A673 (cell line): ENCODE results near the gene NFATC2. TPM values are rescaled to one million over a fixed set of nuclear protein-coding genes. Genes with fewer than 3 reads are reported as not detected.

ENCODE experiments used
- BruUV-seq: library from RNA; stranded (reverse); fragments of 400-500 nt; replicated peaks from 2 replicates; lab custom pipeline; 2021; lab: Mats Ljungman, UMichigan
- CTCF ChIA-PET: fragments of 300-600 bp; sonication (Branson Sonifier 250); formaldehyde crosslinking; loops from one replicate; lab custom pipeline; 2022; ENCODE audit warnings: antibody characterized with exemption; lab: Charles Lee
- POLR2A ChIA-PET: fragments of 300-600 bp; sonication (Branson Sonifier 250); formaldehyde crosslinking; loops from one replicate; lab custom pipeline; 2022; ENCODE audit warnings: antibody characterized with exemption; ENCODE audit not compliant: low non-redundant PET; lab: Charles Lee
- DNase-seq: peaks from one replicate; pipeline ENCODE4 v3.0.0-alpha.2; 2015; ENCODE audit warnings: low spot score
- H3K27ac ChIP-seq: fragments of 200-600 bp; sonication (generic); 2 replicates; pipeline ENCODE4 v1.5.1; 2016; ENCODE audit warnings: mixed run types, low read depth, mild to moderate bottlenecking, mixed read lengths, antibody characterized with exemption, low read length; ENCODE audit not compliant: poor library complexity, severe bottlenecking
- H3K27me3 ChIP-seq: fragments of 200-600 bp; sonication (generic); replicated peaks from 2 replicates; pipeline ENCODE4 v1.6.1; 2017; ENCODE audit warnings: mixed run types, low read depth, mild to moderate bottlenecking, mixed read lengths, antibody characterized with exemption, low read length; ENCODE audit not compliant: insufficient read depth, poor library complexity
- H3K36me3 ChIP-seq: fragments of 200-600 bp; sonication (generic); 2 replicates; pipeline ENCODE4 v1.6.1; 2016; ENCODE audit warnings: mixed run types, mild to moderate bottlenecking, mixed read lengths, antibody characterized with exemption, low read length; ENCODE audit not compliant: insufficient read depth, poor library complexity, severe bottlenecking
- H3K4me1 ChIP-seq: fragments of 200-600 bp; sonication (generic); 2 replicates; pipeline ENCODE4 v1.6.1; 2017; ENCODE audit warnings: mixed run types, mild to moderate bottlenecking, mixed read lengths, antibody characterized with exemption, low read length; ENCODE audit not compliant: insufficient read depth, poor library complexity, severe bottlenecking
- H3K4me3 ChIP-seq: fragments of 200-600 bp; sonication (generic); 2 replicates; pipeline ENCODE4 v1.5.1; 2016; ENCODE audit warnings: low read depth, mixed run types, mild to moderate bottlenecking, mixed read lengths, low read length; ENCODE audit not compliant: poor library complexity, severe bottlenecking
- H3K9me3 ChIP-seq: fragments of 200-600 bp; sonication (generic); 2 replicates; pipeline ENCODE4 v1.6.1; 2016; ENCODE audit warnings: mixed run types, low read depth, mild to moderate bottlenecking, mixed read lengths, antibody characterized with exemption, low read length; ENCODE audit not compliant: poor library complexity, severe bottlenecking
- CTCF ChIP-seq: fragments of 300-800, 200-600 bp; sonication (generic); conservative IDR thresholded peaks from 2 replicates; pipeline ENCODE4 v1.5.1; 2017; ENCODE audit warnings: low read depth, mild to moderate bottlenecking, antibody characterized with exemption, low read length, moderate library complexity, mixed read lengths
- EZH2 ChIP-seq: fragments of 200-600 bp; sonication (generic); IDR thresholded peaks from 2 replicates; pipeline ENCODE4 v1.6.1; 2017; ENCODE audit warnings: borderline replicate concordance, low read depth, mild to moderate bottlenecking, mixed read lengths, antibody characterized with exemption, low read length; ENCODE audit not compliant: poor library complexity, severe bottlenecking
- intact Hi-C: fragments of 100-400 bp; cut with micrococcal nuclease; formaldehyde crosslinking; loops from one replicate; pipeline ENCODE4 v1.10.0; 2022; ENCODE audit not compliant: unreplicated experiment
- total RNA-seq: library from RNA; stranded (reverse); gene quantifications from 2 replicates; pipeline ENCODE4 v1.2.3, GENCODE V29; 2021

Gene NFATC2
- total RNA-seq, 1 experiment from 2014 or later, result 0.64 TPM

GRCh38 chr20:51470499-51470820 is 72.1 kb downstream of the NFATC2 start:
- Histone ChIP-seq H3K4me1 (no peaks in the 10 kb centered on the region), H3K9me3 (no peaks in the 10 kb centered on the region), H3K27ac (no peak overlapping the region), H3K4me3 (no peak overlapping the region), H3K27me3 (no peaks in the 10 kb centered on the region), H3K36me3 (no peaks in the 10 kb centered on the region)
- ChIA-PET CTCF (no interaction called here), POLR2A (no interaction called here)
- no TSS peak for BruUV-seq
- intact Hi-C loops, result no loop called here
- TF ChIP-seq EZH2, result no peak
- no peak for TF ChIP-seq CTCF
- no peak for DNase-seq

DNA sequence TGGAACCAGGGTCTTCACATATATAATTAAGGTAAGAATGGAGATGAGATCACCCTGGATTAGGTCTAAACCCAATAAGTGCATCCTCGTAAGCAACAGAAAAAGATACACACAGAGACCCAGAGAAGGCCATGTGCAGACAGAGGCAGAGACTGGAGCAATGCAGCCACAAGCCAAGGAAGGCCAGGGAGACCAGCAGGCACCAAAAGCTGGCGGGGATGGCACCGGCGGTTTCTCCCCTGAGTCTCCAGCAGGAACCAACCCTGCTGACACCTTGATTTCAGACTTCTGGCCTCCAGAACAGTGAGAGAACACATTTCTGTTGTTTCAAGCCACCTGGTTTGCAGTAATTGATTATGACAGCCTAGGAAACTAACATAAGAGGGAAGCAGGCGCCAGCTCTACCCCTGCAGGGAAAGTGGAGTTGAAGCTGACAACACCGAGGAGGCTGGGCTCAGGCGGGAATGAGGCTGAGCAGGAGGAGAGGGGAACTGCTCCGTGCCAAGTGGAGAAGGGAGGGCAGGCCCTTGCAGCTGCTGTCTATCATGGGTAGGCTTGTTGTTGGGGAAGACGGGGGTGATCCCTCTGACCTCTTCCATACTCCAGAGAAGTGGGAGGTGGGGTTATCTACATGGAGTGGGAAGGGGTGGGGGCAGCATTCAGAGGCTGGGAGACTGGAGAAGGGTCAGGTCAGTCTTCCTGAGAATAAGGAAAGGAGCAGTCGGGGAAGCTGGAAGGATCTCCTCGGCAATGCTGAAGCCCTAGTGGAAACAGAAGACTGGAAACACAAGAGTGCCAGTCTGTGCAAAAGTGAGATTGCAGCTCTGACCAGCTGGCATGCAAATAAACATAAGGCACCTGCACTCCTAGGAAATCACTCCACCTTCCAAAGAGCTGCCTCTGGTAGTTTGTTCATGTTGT is 72.7 kb downstream of the NFATC2 start:
- TF ChIP-seq EZH2, result no peak
- TF ChIP-seq CTCF, result no peak
- intact Hi-C loops, result no loop called here
- H3K36me3 ChIP-seq, result no peaks in the 10 kb centered on the region
- no peak for DNase-seq
- no peaks in the 10 kb centered on the region for H3K27me3 ChIP-seq
- H3K9me3 ChIP-seq, result no peaks in the 10 kb centered on the region
- no peak overlapping the region for H3K4me3 ChIP-seq
- CTCF ChIA-PET, result no interaction called here
- H3K27ac ChIP-seq, result no peak overlapping the region
- no peaks in the 10 kb centered on the region for H3K4me1 ChIP-seq
- no TSS peak for BruUV-seq
- POLR2A ChIA-PET, result no interaction called here

- intact Hi-C loops, result no loop called here
- H3K4me1 ChIP-seq, result no peaks in the 10 kb centered on the region
- no TSS peak for BruUV-seq
- no peak overlapping the region for H3K4me3 ChIP-seq
- POLR2A ChIA-PET, result interaction anchor here (0.6 kb wide), 1 partner anchor 1480 kb away, joined by 4 read pairs; no protein-coding TSS in a partner anchor
- H3K27ac ChIP-seq, result no peak overlapping the region
- CTCF ChIA-PET, result interaction anchor here (1.2 kb wide), 1 partner anchor 476 kb away, joined by 4 read pairs; no protein-coding TSS in a partner anchor
- TF ChIP-seq EZH2 (no peak), CTCF (no peak)
- no peaks in the 10 kb centered on the region for H3K36me3 ChIP-seq
- no peaks in the 10 kb centered on the region for H3K27me3 ChIP-seq
- DNase-seq, result no peak
- no peaks in the 10 kb centered on the region for H3K9me3 ChIP-seq
Observed at GRCh38 chr20:51469046-51469445, 73.5 kb downstream of the NFATC2 start.
